ENCODE measurements around the gene XKR8. TPM values are rescaled to one million over a fixed set of nuclear protein-coding genes. Genes with fewer than 3 reads are reported as not detected.

XKR8 gene
- total and polyA plus RNA-seq, 2 of the 4 experiments (the other 2 are of a cell fraction): 1.1 to 10.7 TPM

GRCh38 chr1:28010969-28011368 lies 51.2 kb downstream of the XKR8 start:
- H4K5ac ChIP-seq (ENCODE audit: low read depth, low read length): no peak overlapping the region
- H3K9me3 ChIP-seq (ENCODE audit: control insufficient read depth, insufficient read depth, low read length): no peaks in the 10 kb centered on the region
- WGBS, 2 experiments (ENCODE audit: extremely low coverage in 2 of 2, insufficient read length in 1 of 2): no CpG with 5 or more reads among the region's 1 CpG
- no peak overlapping the region for H3K23ac ChIP-seq (ENCODE audit: low read depth, low read length)
- no peak overlapping the region for H3K14ac ChIP-seq (replicated peaks; ENCODE audit: low read depth, low read length)
- peaks cover 8% of the 10 kb centered on the region for H3K36me3 ChIP-seq (ENCODE audit: control insufficient read depth, insufficient read depth, low read length)
- H3K79me1 ChIP-seq (ENCODE audit: low read depth in 1 of 2, low read length in 2 of 2): peaks cover 0 to 8% of the 10 kb centered on the region in 2 experiments; a peak in 3 of 4 replicates
- no peak overlapping the region for H2AK9ac ChIP-seq (replicated peaks; ENCODE audit: low read depth, low read length, poor library complexity)
- no peaks in the 10 kb centered on the region for H4K20me1 ChIP-seq (ENCODE audit: insufficient read depth, low read length)
- peak; percentile 82 for ATAC-seq (ENCODE audit: low read depth)
- H4K91ac ChIP-seq (ENCODE audit: insufficient read depth, low read depth, low read length): no peak overlapping the region
- H2BK5ac ChIP-seq (ENCODE audit: low read depth, low read length, poor library complexity, severe bottlenecking): no peak overlapping the region
- no peak overlapping the region for H3K4me3 ChIP-seq (ENCODE audit: insufficient read depth, low read depth, low read length)
- H3K56ac ChIP-seq (ENCODE audit: extremely low read depth, insufficient read depth, low read length): no peak overlapping the region
- H3K27me3 ChIP-seq (ENCODE audit: control insufficient read depth, insufficient read depth, low read length): no peaks in the 10 kb centered on the region
- BruUV-seq (replicated peaks): no TSS peak
- ChIA-PET POLR2A (ENCODE audit: unreplicated experiment) (no interaction called here), CTCF (interaction anchor here (1.2 kb wide), 1 partner anchor 8 kb away, joined by 3 read pairs; no protein-coding TSS in a partner anchor)
- dilution Hi-C loops (cut with HindIII; ENCODE audit: low sequenced_read_pairs, unreplicated experiment) (no loop called here), in situ Hi-C loops (cut with MboI; ENCODE audit: low sequenced_read_pairs) (no loop called here), intact Hi-C loops (cut with micrococcal nuclease) (no loop called here)
- H2AK5ac ChIP-seq (ENCODE audit: low read depth, low read length): no peak overlapping the region
- TF ChIP-seq, protein P1, sequence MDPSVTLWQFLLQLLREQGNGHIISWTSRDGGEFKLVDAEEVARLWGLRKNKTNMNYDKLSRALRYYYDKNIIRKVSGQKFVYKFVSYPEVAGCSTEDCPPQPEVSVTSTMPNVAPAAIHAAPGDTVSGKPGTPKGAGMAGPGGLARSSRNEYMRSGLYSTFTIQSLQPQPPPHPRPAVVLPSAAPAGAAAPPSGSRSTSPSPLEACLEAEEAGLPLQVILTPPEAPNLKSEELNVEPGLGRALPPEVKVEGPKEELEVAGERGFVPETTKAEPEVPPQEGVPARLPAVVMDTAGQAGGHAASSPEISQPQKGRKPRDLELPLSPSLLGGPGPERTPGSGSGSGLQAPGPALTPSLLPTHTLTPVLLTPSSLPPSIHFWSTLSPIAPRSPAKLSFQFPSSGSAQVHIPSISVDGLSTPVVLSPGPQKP (IDR thresholded peaks at IDR 0.05; ENCODE audit: borderline replicate concordance, low read depth, low read length): no peak
- TF ChIP-seq FOS (IDR thresholded peaks at IDR 0.05; ENCODE audit: low read depth, low read length): no peak
- TF ChIP-seq, protein P2, sequence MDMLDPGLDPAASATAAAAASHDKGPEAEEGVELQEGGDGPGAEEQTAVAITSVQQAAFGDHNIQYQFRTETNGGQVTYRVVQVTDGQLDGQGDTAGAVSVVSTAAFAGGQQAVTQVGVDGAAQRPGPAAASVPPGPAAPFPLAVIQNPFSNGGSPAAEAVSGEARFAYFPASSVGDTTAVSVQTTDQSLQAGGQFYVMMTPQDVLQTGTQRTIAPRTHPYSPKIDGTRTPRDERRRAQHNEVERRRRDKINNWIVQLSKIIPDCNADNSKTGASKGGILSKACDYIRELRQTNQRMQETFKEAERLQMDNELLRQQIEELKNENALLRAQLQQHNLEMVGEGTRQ (IDR thresholded peaks at IDR 0.05; ENCODE audit: low read depth, low read length): no peak
- no peak overlapping the region for H3K27ac ChIP-seq (ENCODE audit: insufficient read depth, low read length)
- H2BK120ac ChIP-seq (ENCODE audit: low read depth, low read length): no peak overlapping the region
- H4K8ac ChIP-seq (ENCODE audit: low read depth in 2 of 2, low read length in 2 of 2): no peak overlapping the region
- no peak overlapping the region for H3K4ac ChIP-seq (ENCODE audit: low read depth, low read length)
- H2BK20ac ChIP-seq (ENCODE audit: low read depth, low read length): no peak overlapping the region
- no peak overlapping the region for H2AFZ ChIP-seq (replicated peaks; ENCODE audit: low read length, poor library complexity)
- no peak overlapping the region for H3K4me2 ChIP-seq (ENCODE audit: low read depth, low read length)
- peak; percentile 58 for DNase-seq
- H3K9ac ChIP-seq (ENCODE audit: low read depth, low read length): no peak overlapping the region
- peaks cover 6% of the 10 kb centered on the region for H3K9me1 ChIP-seq (ENCODE audit: insufficient read depth, low read length)
- H2BK15ac ChIP-seq (ENCODE audit: low read depth, low read length): no peak overlapping the region
- H3K4me1 ChIP-seq (ENCODE audit: control insufficient read depth, insufficient read depth, low read length): no peaks in the 10 kb centered on the region
- H3K18ac ChIP-seq (ENCODE audit: low read depth, low read length): no peak overlapping the region

Other genes starting within 250 kb of the XKR8 start
- 8.6 and 10.0 TPM in 2 replicates for gene FAM76A, start 234.0 kb upstream of the XKR8 start, total RNA-seq (2012; rRNA removed)
- 2.3 and 2.6 TPM in 2 replicates for gene FAM76A, start 234.0 kb upstream of the XKR8 start, polyA plus RNA-seq (2012; rRNA removed)
- gene STX12, start 186.8 kb upstream of the XKR8 start, total RNA-seq (2012; rRNA removed): 54.8 and 68.3 TPM in 2 replicates
- gene STX12, start 186.8 kb upstream of the XKR8 start, polyA plus RNA-seq (2012; rRNA removed): 22.5 and 28.6 TPM in 2 replicates
- gene PPP1R8, start 129.2 kb upstream of the XKR8 start, total RNA-seq (2012; rRNA removed): 60.5 and 80.1 TPM in 2 replicates
- gene PPP1R8, start 129.2 kb upstream of the XKR8 start, polyA plus RNA-seq (2012; rRNA removed): 43.3 and 53.8 TPM in 2 replicates
- gene THEMIS2, start 87.4 kb upstream of the XKR8 start, total RNA-seq (2012; rRNA removed): 3.6 and 4.5 TPM in 2 replicates
- gene THEMIS2, start 87.4 kb upstream of the XKR8 start, polyA plus RNA-seq (2012; rRNA removed): 4.9 and 5.0 TPM in 2 replicates
- 30.6 and 45.3 TPM in 2 replicates for gene RPA2, start 45.4 kb upstream of the XKR8 start, total RNA-seq (2012; rRNA removed)
- gene RPA2, start 45.4 kb upstream of the XKR8 start, polyA plus RNA-seq (2012; rRNA removed): 22.5 and 34.4 TPM in 2 replicates
- not detected in 2 replicates for gene SMPDL3B, start 25.0 kb upstream of the XKR8 start, total RNA-seq (2012; rRNA removed)
- not detected in 2 replicates for gene SMPDL3B, start 25.0 kb upstream of the XKR8 start, polyA plus RNA-seq (2012; rRNA removed)
- 14.4 and 17.6 TPM in 2 replicates for gene EYA3, start 128.6 kb downstream of the XKR8 start, total RNA-seq (2012; rRNA removed)
- 7.9 and 9.1 TPM in 2 replicates for gene EYA3, start 128.6 kb downstream of the XKR8 start, polyA plus RNA-seq (2012; rRNA removed)
- gene PTAFR, start 216.7 kb downstream of the XKR8 start, total RNA-seq (2012; rRNA removed): under 0.01 and 0.18 TPM in 2 replicates
- 0.17 and 0.30 TPM in 2 replicates for gene PTAFR, start 216.7 kb downstream of the XKR8 start, polyA plus RNA-seq (2012; rRNA removed)

Data from IMR-90 (cell line).